NCI-H2196 (cell line): Measurements from ENCODE around the gene WNT1.
A peak's percentile ranks its signal among the peaks of the same experiment; 100 is the strongest.

Source experiments
- DNase-seq: peaks from one replicate; lab custom pipeline; 2025; ENCODE audit not compliant: unreplicated experiment; lab: John Stamatoyannopoulos, UW

Gene WNT1

GRCh38 chr12:48980389-48980952 is 2.3 kb downstream of the WNT1 start:
- no peak for DNase-seq

GRCh38 chr12:48980953-48981756 is 3.0 kb downstream of the WNT1 start:
- no peak for DNase-seq

- DNase-seq = no peak
Observed at GRCh38 chr12:48981757-48982157, 3.6 kb downstream of the WNT1 start.

- no peak for DNase-seq
Observed at GRCh38 chr12:48982397-48983080, 4.4 kb downstream of the WNT1 start.

GRCh38 chr12:48985475-48985897 is 7.4 kb downstream of the WNT1 start:
- DNase-seq = no peak

GRCh38 chr12:48985901-48986300 is 7.8 kb downstream of the WNT1 start:
- no peak for DNase-seq

- no peak for DNase-seq
Observed at GRCh38 chr12:48986720-48987291, 8.7 kb downstream of the WNT1 start.

GRCh38 chr12:48988030-48988649 is 10.0 kb downstream of the WNT1 start:
- DNase-seq = peak; percentile 81

- DNase-seq = no peak
Observed at GRCh38 chr12:48990552-48990951, 12.4 kb downstream of the WNT1 start.

- no peak for DNase-seq
Observed at GRCh38 chr12:48991247-48992050, 13.3 kb downstream of the WNT1 start.

GRCh38 chr12:48993787-48994186 is 15.7 kb downstream of the WNT1 start:
- no peak for DNase-seq

GRCh38 chr12:48994224-48995085 is 16.3 kb downstream of the WNT1 start:
- DNase-seq = no peak

GRCh38 chr12:48995086-48995879 is 17.2 kb downstream of the WNT1 start:
- DNase-seq = peak; percentile 77

- DNase-seq = no peak
Observed at GRCh38 chr12:48996794-48997718, 18.9 kb downstream of the WNT1 start.

GRCh38 chr12:48997719-48998496 is 19.8 kb downstream of the WNT1 start:
- DNase-seq = peak; percentile 41

- no peak for DNase-seq
Observed at GRCh38 chr12:48998497-48999353, 20.6 kb downstream of the WNT1 start.
